Naive thymus-derived CD8-positive, alpha-beta T cell (primary cell): ENCODE data around the gene OR8J1. TPM values are rescaled to one million over a fixed set of nuclear protein-coding genes. Genes with fewer than 3 reads are reported as not detected.
"Not testable (repeated sequence)": the region's sequence is repeated elsewhere in the genome, so short reads cannot be mapped to it uniquely, and the experiment has no call there.

Experiments used
- ATAC-seq, 2 donors: fragments of 150-1000 bp; cut with Tn5 transposase in 1 of 2; sonication (Bioruptor Pico), chemical (Tn5 transposase) in 1 of 2; 1 replicate in 1 of 2; 2 replicates in 1 of 2; pipeline ENCODE4 v1.10.0; 2021; ENCODE audit warnings: mild to moderate bottlenecking in 2 of 2, moderate library complexity in 2 of 2
- POLR2A ChIA-PET: fragments of 350-600 bp; sonication (Branson Sonifier 250); formaldehyde crosslinking; loops from one replicate; lab custom pipeline; 2021; ENCODE audit warnings: antibody characterized with exemption; lab: Charles Lee
- DNase-seq, 10 donors: peaks; one replicate each; pipeline versions ENCODE4 v3.0.0 to v3.0.0-alpha.2; 2020 to 2022
- H3K27ac Mint-ChIP-seq, 10 donors: one replicate each; pipeline ENCODE4 v1.8.0; 2020 to 2022; ENCODE audit warnings: mild to moderate bottlenecking in 10 of 10, mixed read lengths in 10 of 10, moderate library complexity in 4 of 10, inconsistent platforms in 1 of 10
- H3K27me3 Mint-ChIP-seq, 5 donors: one replicate each; pipeline ENCODE4 v1.8.0; 2021 to 2022; ENCODE audit warnings: mixed read lengths in 5 of 5
- H3K36me3 Mint-ChIP-seq, 3 donors: one replicate each; pipeline ENCODE4 v1.8.0; 2020 to 2022; ENCODE audit warnings: mixed read lengths in 3 of 3, mild to moderate bottlenecking in 2 of 3, inconsistent platforms in 1 of 3
- H3K4me1 Mint-ChIP-seq, 4 donors: one replicate each; pipeline ENCODE4 v1.8.0; 2021 to 2022; ENCODE audit warnings: mixed read lengths in 4 of 4
- H3K4me3 Mint-ChIP-seq, 10 donors: one replicate each; pipeline ENCODE4 v1.8.0; 2020 to 2022; ENCODE audit warnings: mild to moderate bottlenecking in 10 of 10, mixed read lengths in 10 of 10, moderate library complexity in 6 of 10, inconsistent platforms in 1 of 10
- H3K9me3 Mint-ChIP-seq, 9 donors: one replicate each; pipeline ENCODE4 v1.8.0; 2020 to 2022; ENCODE audit warnings: mixed read lengths in 9 of 9, mild to moderate bottlenecking in 3 of 9, inconsistent platforms in 1 of 9, moderate library complexity in 1 of 9
- polyA plus RNA-seq, 3 donors: library from polyadenylated mRNA; unstranded; fragments of 300-500 nt; fragmentation: Illumina TruSeq; gene quantifications; one replicate each; pipeline ENCODE4 v1.2.3, GENCODE V29; 2021
- total RNA-seq, 8 experiments: library from RNA in 2 of 8; stranded (reverse) in 2 of 8; gene quantifications; one replicate each; pipeline ENCODE4 v1.2.3 and lab custom pipeline; 2021 to 2026

OR8J1 gene, protein sequence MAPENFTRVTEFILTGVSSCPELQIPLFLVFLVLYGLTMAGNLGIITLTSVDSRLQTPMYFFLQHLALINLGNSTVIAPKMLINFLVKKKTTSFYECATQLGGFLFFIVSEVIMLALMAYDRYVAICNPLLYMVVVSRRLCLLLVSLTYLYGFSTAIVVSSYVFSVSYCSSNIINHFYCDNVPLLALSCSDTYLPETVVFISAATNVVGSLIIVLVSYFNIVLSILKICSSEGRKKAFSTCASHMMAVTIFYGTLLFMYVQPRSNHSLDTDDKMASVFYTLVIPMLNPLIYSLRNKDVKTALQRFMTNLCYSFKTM
- total RNA-seq (not detected), polyA plus RNA-seq (not detected), total RNA-seq (lab: John Stamatoyannopoulos, UW) (0 reads per million in 6 experiments)

DNA sequence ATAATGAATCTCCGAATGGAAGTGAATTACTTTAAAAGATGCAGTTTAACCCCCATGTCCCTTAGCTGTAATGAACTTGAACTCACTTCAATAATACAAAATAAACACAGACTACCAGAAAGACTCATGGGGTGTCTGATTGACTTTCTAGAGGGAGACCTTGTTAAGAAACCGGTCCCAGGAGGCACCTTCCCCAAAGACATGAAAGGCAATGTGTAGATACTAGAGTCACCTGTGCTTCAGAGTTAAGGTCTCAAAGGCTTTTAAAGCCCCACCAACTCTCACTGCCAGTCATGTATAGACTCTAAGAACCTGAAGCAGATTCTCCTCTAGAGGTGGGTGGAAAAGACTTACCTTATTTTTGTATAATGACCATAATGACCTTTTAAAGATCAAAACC lies at the start of gene OR8J1:
Gene OR8J1, plus strand, starts transcription at position 301 of the 400 bp plus-strand sequence. CDS start 5,956 bp downstream, outside the sequence.
- POLR2A ChIA-PET, result no interaction called here

DNA sequence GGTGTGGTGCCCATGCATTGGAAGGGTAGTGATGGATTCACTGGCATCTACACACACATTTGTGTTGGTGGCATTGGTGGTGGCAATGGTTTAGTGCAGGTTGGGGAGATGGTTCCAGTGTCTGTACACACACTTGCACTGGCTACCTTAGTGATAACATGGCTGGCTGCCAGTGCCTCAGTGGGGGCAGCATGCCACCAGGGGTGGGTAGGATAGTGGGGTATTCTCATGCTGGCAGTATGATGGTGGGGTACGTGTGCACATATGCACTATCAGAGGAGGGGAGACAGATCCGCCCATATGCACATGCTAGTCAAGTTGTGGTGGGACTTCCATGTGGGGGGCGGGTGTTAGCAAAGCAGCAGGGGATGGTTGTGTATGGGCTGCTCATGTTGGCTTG lies 46.3 kb upstream of the OR8J1 start:
- no peaks in the 10 kb centered on the region for H3K4me1 Mint-ChIP-seq
- ATAC-seq (no peak), DNase-seq (no peak)
- POLR2A ChIA-PET, result no interaction called here
- H3K36me3 Mint-ChIP-seq, result no peaks in the 10 kb centered on the region
- H3K27me3 Mint-ChIP-seq, result no peaks in the 10 kb centered on the region
- H3K4me3 Mint-ChIP-seq, result no peak overlapping the region
- H3K9me3 Mint-ChIP-seq, result peaks cover 12 to 56% (median 20%) of the 10 kb centered on the region in 9 donors
- H3K27ac Mint-ChIP-seq, result no peak overlapping the region

More for the DNA sequence above, at the start of gene OR8J1:
- ATAC-seq, result no peak
- peaks cover 0 to 7% (median 0%) of the 10 kb centered on the region in 3 donors for H3K36me3 Mint-ChIP-seq
- H3K9me3 Mint-ChIP-seq, result peaks cover 0 to 10% (median 2%) of the 10 kb centered on the region in 9 donors
- no peaks in the 10 kb centered on the region for H3K27me3 Mint-ChIP-seq
- H3K4me3 Mint-ChIP-seq, result no peak within 1 kb of the TSS
- no peak within 1 kb of the TSS for H3K27ac Mint-ChIP-seq
- no peak for DNase-seq
- H3K4me1 Mint-ChIP-seq, result no peaks in the 10 kb centered on the region

DNA sequence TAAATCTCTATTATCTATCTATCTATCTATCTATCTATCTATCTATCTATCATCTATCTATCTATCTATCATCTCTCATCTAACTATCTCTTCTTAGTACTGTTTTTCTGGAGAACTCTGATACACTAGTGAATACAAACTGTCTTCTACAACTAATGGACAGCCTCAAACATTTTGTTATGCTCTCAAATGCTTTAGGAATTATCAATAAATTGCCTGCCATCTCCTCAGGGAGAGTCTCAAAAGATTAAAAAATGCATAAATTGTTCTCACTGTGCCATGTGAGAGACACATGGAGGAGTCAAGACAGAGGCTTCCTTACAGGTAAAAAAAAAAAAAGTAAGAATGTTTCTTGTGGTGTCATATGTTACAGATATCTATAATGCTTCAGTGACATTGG lies 39.2 kb upstream of the OR8J1 start, which contains the start of gene OR8K3:
Gene OR8K3, plus strand, starts transcription at position 301 of the 400 bp plus-strand sequence. CDS start 3,163 bp downstream, outside the sequence.
- Mint-ChIP-seq H3K4me3 (no peak within 1 kb of the TSS), H3K27me3 (no peaks in the 10 kb centered on the region), H3K36me3 (no peaks in the 10 kb centered on the region), H3K9me3 (peaks cover 0 to 25% (median 15%) of the 10 kb centered on the region in 9 donors), H3K4me1 (no peaks in the 10 kb centered on the region), H3K27ac (no peak within 1 kb of the TSS)
- POLR2A ChIA-PET, result no interaction called here
- ATAC-seq (no peak), DNase-seq (no peak)

DNA sequence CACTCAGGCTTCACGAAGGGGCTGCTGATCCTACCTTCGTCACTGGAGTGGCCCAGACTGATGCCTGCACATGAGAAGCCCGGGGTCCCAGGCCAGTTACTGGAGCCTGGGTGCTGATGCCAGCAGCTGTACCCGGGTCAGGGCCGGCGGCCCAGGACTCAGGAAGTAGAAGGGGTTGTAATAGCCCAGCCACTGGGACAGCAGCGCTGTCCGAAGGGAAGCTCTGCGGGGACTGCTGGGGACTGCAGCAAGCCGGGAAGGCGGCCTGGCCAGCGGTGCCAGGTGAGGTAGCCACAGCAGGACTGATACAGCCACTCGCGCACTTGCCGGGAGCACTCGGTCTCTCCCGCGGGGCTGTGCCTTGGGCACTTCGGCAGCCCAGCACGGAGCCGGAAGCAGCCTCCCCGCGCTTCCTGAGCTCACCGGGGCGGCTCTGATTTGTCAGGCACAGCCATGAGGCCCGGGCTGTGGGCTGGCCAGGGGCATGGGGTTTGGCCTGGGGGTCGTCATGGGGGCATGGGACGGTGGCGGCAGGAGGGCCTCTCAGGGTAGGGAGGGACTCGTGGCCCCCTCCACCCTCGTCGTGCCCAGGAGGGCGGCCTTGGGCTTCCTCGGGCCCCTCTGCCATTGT lies 22.1 kb upstream of the OR8J1 start:
- peaks cover 0 to 18% (median 8%) of the 10 kb centered on the region in 9 donors for H3K9me3 Mint-ChIP-seq
- no peaks in the 10 kb centered on the region for H3K4me1 Mint-ChIP-seq
- no peak overlapping the region for H3K27ac Mint-ChIP-seq
- DNase-seq (no peak), ATAC-seq (no peak)
- peaks cover 0 to 5% (median 0%) of the 10 kb centered on the region in 3 donors for H3K36me3 Mint-ChIP-seq
- no peak overlapping the region for H3K4me3 Mint-ChIP-seq
- no peaks in the 10 kb centered on the region for H3K27me3 Mint-ChIP-seq
- POLR2A ChIA-PET, result no interaction called here

DNA sequence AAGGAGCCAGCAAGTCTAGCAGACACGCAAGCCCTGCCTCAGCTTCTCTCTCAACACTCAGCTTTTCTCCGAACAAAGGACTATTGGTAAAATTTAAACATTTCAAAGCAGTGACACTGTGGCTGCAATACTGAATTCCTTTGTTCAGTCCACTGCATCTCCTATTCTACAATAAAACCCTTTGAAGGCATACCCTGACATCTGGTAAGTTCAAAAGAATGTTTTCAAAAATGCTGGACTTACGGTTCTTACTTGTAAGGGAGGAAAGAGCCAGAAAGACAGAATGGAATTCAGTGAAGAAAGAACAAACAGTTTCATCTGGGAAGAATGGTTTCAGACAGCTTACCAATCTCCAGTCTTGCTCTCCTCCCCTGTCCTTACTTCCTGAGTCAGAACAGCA lies 20.9 kb upstream of the OR8J1 start:
- Mint-ChIP-seq H3K36me3 (peaks cover 0 to 5% (median 0%) of the 10 kb centered on the region in 3 donors), H3K27ac (no peak overlapping the region), H3K27me3 (no peaks in the 10 kb centered on the region), H3K4me3 (no peak overlapping the region), H3K4me1 (no peaks in the 10 kb centered on the region), H3K9me3 (peaks cover 0 to 17% (median 9%) of the 10 kb centered on the region in 9 donors)
- DNase-seq (no peak), ATAC-seq (no peak)
- POLR2A ChIA-PET, result no interaction called here

DNA sequence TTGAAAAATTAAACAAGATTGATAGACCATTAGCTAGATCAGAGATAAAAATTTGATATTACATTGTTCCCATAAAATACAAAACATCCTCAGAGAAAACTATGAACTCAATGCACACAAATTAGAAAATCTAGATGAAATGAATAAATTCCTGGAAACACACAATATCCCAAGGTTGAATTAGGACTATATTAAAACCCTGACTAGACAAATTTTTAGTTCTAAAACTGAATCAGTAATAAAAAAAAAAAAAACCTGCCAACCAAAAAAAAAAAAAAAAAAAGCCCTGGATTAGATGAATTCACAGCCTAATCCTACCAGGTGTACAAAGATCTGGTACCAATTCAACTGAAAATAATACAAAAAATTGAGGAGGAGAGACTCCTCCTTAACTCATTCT lies 13.8 kb upstream of the OR8J1 start:
- Mint-ChIP-seq H3K27ac (no peak overlapping the region), H3K27me3 (no peaks in the 10 kb centered on the region), H3K9me3 (peaks cover 7 to 54% (median 25%) of the 10 kb centered on the region in 9 donors), H3K36me3 (no peaks in the 10 kb centered on the region), H3K4me3 (no peak overlapping the region), H3K4me1 (no peaks in the 10 kb centered on the region)
- DNase-seq (no peak), ATAC-seq (no peak)
- POLR2A ChIA-PET, result no interaction called here

DNA sequence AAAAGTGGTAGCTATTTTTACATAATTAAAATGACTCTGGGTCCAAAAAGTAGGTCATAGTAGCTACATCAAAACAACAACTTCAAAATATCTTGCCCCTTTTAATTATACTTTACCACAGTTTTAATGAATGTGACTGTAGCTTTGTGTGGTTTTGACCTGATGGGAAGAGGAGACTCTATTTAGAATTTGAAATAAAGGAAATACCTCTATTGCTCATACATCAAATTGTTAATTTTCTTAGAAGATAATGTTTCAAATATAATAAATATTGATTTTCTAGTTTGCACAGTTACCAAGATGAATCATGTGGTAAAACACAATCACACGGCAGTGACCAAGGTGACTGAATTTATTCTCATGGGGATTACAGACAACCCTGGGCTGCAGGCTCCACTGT lies 8.4 kb upstream of the OR8J1 start, which contains the start of gene OR8K1:
Gene OR8K1, plus strand, starts transcription at position 301 of the 400 bp plus-strand sequence. Its CDS starts 0 bp downstream, at position 301.
- ATAC-seq (no peak), DNase-seq (no peak)
- POLR2A ChIA-PET, result no interaction called here
- H3K36me3 Mint-ChIP-seq, result no peaks in the 10 kb centered on the region
- H3K27me3 Mint-ChIP-seq, result no peaks in the 10 kb centered on the region
- peaks cover 4 to 54% (median 17%) of the 10 kb centered on the region in 9 donors for H3K9me3 Mint-ChIP-seq
- H3K27ac Mint-ChIP-seq, result no peak within 1 kb of the TSS
- H3K4me3 Mint-ChIP-seq, result no peak within 1 kb of the TSS
- no peaks in the 10 kb centered on the region for H3K4me1 Mint-ChIP-seq

DNA sequence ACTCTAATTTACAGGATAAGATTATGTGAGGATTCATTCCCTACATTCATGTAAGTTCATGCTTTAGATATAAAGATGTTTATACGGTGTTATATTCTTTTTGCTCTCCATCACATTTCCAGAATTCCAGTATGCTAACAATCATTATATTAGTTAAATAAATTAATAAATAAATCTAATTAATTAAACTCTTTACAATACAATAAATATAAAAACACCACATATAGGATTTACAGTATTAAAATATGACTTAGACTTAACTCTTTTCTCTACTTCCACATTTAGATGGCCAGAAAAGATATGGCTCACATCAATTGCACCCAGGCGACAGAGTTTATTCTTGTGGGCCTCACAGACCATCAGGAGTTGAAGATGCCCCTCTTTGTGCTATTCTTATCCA lies 21.2 kb downstream of the OR8J1 start, which contains the start of gene OR8U1:
Gene OR8U1, plus strand, starts transcription at position 301 of the 400 bp plus-strand sequence. Its CDS starts 0 bp downstream, at position 301.
- no peak within 1 kb of the TSS for H3K4me3 Mint-ChIP-seq
- POLR2A ChIA-PET, result no interaction called here
- H3K27me3 Mint-ChIP-seq, result no peaks in the 10 kb centered on the region
- DNase-seq (no peak), ATAC-seq (no peak)
- H3K4me1 Mint-ChIP-seq, result no peaks in the 10 kb centered on the region
- H3K36me3 Mint-ChIP-seq, result no peaks in the 10 kb centered on the region
- H3K9me3 Mint-ChIP-seq, result peaks cover 4 to 30% (median 13%) of the 10 kb centered on the region in 9 donors
- H3K27ac Mint-ChIP-seq, result no peak within 1 kb of the TSS

DNA sequence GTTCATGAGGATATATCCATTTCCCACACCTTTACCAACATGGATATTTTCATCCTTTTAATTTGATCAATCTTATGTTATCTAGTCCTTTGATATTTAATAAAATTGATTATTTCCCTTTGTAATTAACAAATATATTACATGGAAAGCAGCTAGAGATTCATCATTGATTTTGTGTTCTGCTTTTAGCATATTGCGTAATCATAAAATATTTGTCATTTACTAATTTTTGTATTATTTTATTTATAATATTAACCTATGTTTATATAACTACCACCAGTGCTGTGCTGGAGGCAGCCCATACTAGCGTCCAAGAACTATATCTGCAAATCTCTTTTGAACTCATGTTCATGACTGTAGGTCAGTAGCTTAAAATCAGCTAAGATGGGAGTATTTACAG lies 26.0 kb downstream of the OR8J1 start:
- H3K9me3 Mint-ChIP-seq, result peaks cover 2 to 30% (median 15%) of the 10 kb centered on the region in 9 donors
- no peak overlapping the region for H3K27ac Mint-ChIP-seq
- DNase-seq (no peak), ATAC-seq (no peak)
- no peak overlapping the region for H3K4me3 Mint-ChIP-seq
- no peaks in the 10 kb centered on the region for H3K4me1 Mint-ChIP-seq
- H3K27me3 Mint-ChIP-seq, result no peaks in the 10 kb centered on the region
- H3K36me3 Mint-ChIP-seq, result no peaks in the 10 kb centered on the region
- POLR2A ChIA-PET, result no interaction called here

DNA sequence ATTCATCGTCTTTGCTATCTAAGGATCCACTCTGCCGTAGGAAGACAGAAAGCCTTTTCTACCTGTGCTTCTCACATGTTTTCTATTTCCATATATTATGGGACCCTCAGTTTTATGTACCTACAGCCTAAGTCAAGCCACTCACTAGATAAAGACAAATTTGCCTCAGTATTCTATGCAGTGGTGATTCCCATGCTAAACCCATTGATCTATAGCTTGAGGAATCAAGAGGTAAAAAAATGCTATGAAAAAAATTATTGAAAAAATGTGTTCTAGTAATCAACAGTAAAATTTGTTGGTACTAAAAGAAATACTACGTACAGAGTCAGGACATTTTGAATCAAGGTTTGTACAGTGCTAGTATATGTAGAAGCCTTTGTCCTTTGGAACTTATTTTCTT lies 40.3 kb downstream of the OR8J1 start:
- peaks cover 1 to 18% (median 13%) of the 10 kb centered on the region in 9 donors for H3K9me3 Mint-ChIP-seq
- no peak overlapping the region for H3K4me3 Mint-ChIP-seq
- H3K27ac Mint-ChIP-seq, result no peak overlapping the region
- ATAC-seq, result no peak
- DNase-seq, result no peak
- no peaks in the 10 kb centered on the region for H3K4me1 Mint-ChIP-seq
- POLR2A ChIA-PET, result no interaction called here
- no peaks in the 10 kb centered on the region for H3K27me3 Mint-ChIP-seq
- H3K36me3 Mint-ChIP-seq, result no peaks in the 10 kb centered on the region

DNA sequence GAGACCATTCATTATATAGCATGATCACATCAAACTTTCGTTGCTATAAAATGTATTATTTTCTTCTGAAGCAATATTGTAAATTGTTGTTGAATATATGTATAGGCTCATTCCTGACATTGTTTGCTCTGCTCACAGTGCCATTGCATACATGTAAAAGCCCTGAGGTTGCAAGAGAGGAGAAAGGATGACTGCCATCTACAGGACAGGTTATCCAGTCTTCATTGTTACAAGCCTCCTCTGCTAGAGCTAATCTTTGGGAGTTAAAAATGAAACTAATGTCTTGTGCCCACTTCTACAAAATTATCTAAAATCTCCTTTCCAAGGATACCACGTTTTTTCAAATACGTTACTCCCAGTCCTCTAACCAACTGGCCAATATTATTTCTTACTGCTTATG lies 42.0 kb downstream of the OR8J1 start:
- no peak for ATAC-seq
- no peaks in the 10 kb centered on the region for H3K36me3 Mint-ChIP-seq
- no peak for DNase-seq
- H3K4me3 Mint-ChIP-seq, result no peak overlapping the region
- no peak overlapping the region for H3K27ac Mint-ChIP-seq
- no peaks in the 10 kb centered on the region for H3K27me3 Mint-ChIP-seq
- no peaks in the 10 kb centered on the region for H3K4me1 Mint-ChIP-seq
- POLR2A ChIA-PET, result no interaction called here
- H3K9me3 Mint-ChIP-seq, result peaks cover 1 to 27% (median 14%) of the 10 kb centered on the region in 9 donors

DNA sequence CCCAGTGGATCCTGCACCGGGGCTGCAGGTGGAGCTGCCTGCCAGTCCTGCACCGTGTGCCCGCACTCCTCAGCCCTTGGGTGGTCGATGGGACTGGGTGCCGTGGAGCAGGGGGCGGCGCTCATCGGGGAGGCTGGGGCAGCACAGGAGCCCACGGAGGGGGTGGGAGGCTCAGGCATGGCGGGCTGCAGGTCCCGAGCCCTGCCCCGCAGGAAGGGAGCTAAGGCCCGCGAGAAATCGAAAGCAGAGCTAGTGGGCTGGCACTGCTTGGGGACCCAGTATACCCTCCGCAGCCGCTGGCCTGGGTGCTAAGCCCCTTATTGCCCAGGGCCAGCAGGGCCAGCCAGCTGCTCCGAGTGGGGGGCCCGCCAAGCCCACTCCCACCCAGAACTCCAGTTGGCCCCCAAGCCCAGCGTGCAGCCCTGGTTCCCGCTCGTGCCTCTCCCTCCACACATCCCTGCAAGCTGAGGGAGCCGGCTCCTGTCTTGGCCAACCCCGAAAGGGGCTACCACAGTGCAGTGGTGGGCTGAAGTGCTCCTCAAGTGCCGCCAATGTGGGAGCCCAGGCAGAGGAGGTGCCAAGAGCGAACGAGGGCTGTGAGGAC lies 47.9 kb downstream of the OR8J1 start:
- H3K36me3 Mint-ChIP-seq, DNase-seq, POLR2A ChIA-PET, H3K4me3 Mint-ChIP-seq, H3K27ac Mint-ChIP-seq, ATAC-seq, H3K27me3 Mint-ChIP-seq, H3K4me1 Mint-ChIP-seq: not testable (repeated sequence)
- H3K9me3 Mint-ChIP-seq, result peaks cover 3 to 31% (median 12%) of the 10 kb centered on the region in 9 donors

DNA sequence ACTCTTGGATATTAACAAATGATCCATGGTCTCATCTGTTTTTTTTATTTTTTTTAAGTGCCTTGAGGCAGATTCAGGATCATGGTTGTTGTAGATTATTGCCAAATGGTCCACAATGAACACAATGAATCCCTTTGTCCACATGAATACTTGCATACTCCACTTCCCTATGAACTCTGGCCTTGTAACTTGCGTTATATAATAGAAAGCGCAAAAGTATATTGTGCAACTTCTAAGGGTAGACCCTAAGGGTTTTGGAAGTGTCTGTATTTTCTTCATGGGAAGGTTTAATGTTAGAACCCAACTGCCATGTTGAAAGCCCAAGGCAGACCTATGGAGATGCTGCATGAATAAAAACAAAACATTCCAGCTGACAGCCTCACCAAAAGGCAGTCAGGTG lies 50.3 kb downstream of the OR8J1 start:
- no peak overlapping the region for H3K4me3 Mint-ChIP-seq
- H3K4me1 Mint-ChIP-seq, result no peaks in the 10 kb centered on the region
- no peak for ATAC-seq
- H3K27me3 Mint-ChIP-seq, result no peaks in the 10 kb centered on the region
- H3K27ac Mint-ChIP-seq, result no peak overlapping the region
- peaks cover 0 to 5% (median 0%) of the 10 kb centered on the region in 3 donors for H3K36me3 Mint-ChIP-seq
- peaks cover 8 to 46% (median 20%) of the 10 kb centered on the region in 9 donors for H3K9me3 Mint-ChIP-seq
- no peak for DNase-seq
- POLR2A ChIA-PET, result no interaction called here
